Erythroblast (primary cell): Measurements from ENCODE around the gene OTOS.

Experiments
- DNase-seq, 2 experiments: peaks; one replicate each; lab custom pipeline; 2025; lab: John Stamatoyannopoulos, UW
- GATA1 ChIP-seq: IDR thresholded peaks from 2 replicates; pipeline ENCODE4 v1.6.1; 2011; ENCODE audit warnings: low read depth, mild to moderate bottlenecking, control low read depth, low read length, moderate library complexity
- POLR2A ChIP-seq: IDR thresholded peaks from 2 replicates; pipeline ENCODE4 v1.6.1; 2011; ENCODE audit warnings: mild to moderate bottlenecking, low read length

OTOS gene

GRCh38 chr2:240172071-240172895, 31.8 kb upstream of the OTOS start:
- TF ChIP-seq POLR2A, result no peak
- no peak for TF ChIP-seq GATA1
- DNase-seq, result no peak

- TF ChIP-seq POLR2A (no peak), GATA1 (no peak)
- DNase-seq, result no peak
These were observed 30.4 kb upstream of the OTOS start for GRCh38 chr2:240170883-240171282.

GRCh38 chr2:240170354-240170735, 29.9 kb upstream of the OTOS start:
- DNase-seq, result no peak
- TF ChIP-seq GATA1 (no peak), POLR2A (no peak)

- no peak for DNase-seq
- TF ChIP-seq GATA1, result no peak
- TF ChIP-seq POLR2A, result no peak
These were observed 29.3 kb upstream of the OTOS start for GRCh38 chr2:240169486-240170353.

- DNase-seq, result no peak
- TF ChIP-seq POLR2A (no peak), GATA1 (no peak)
These were observed 28.3 kb upstream of the OTOS start for GRCh38 chr2:240168546-240169361.

- no peak for TF ChIP-seq GATA1
- no peak for TF ChIP-seq POLR2A
- DNase-seq, result no peak
These were observed 27.6 kb upstream of the OTOS start for GRCh38 chr2:240168041-240168440.

GRCh38 chr2:240167588-240167880, 27.1 kb upstream of the OTOS start:
- no peak for DNase-seq
- TF ChIP-seq GATA1 (no peak), POLR2A (no peak)

GRCh38 chr2:240166761-240167587, 26.5 kb upstream of the OTOS start:
- no peak for DNase-seq
- TF ChIP-seq POLR2A (no peak), GATA1 (no peak)

GRCh38 chr2:240166191-240166590, 25.7 kb upstream of the OTOS start:
- no peak for TF ChIP-seq POLR2A
- TF ChIP-seq GATA1, result no peak
- DNase-seq, result no peak

- DNase-seq, result no peak
- TF ChIP-seq GATA1 (no peak), POLR2A (no peak)
These were observed 25.2 kb upstream of the OTOS start for GRCh38 chr2:240165661-240166060.

GRCh38 chr2:240165034-240165433, 24.6 kb upstream of the OTOS start:
- no peak for DNase-seq
- TF ChIP-seq POLR2A (no peak), GATA1 (no peak)

GRCh38 chr2:240164586-240164985, 24.1 kb upstream of the OTOS start:
- DNase-seq, result no peak
- no peak for TF ChIP-seq POLR2A
- no peak for TF ChIP-seq GATA1

GRCh38 chr2:240163844-240164574, 23.6 kb upstream of the OTOS start:
- no peak for DNase-seq
- no peak for TF ChIP-seq GATA1
- TF ChIP-seq POLR2A, result no peak
